Heart left ventricle (tissue), 13 donors: Measurements from ENCODE around the gene RHD.
"Not testable (repeated sequence)": the region's sequence is repeated elsewhere in the genome, so short reads cannot be mapped to it uniquely, and the experiment has no call there.

Experiments
- CTCF ChIP-seq, 12 donors: fragments of 200-600 bp; sonication (generic) in 4 of 12; IDR thresholded peaks; one replicate each; pipeline versions ENCODE4 v1.5.0 to v1.8.0; 2018 to 2022; ENCODE audit warnings: antibody characterized with exemption in 12 of 12, mild to moderate bottlenecking in 5 of 12
- POLR2A ChIP-seq, 2 donors: fragments of 450-650 bp; IDR thresholded peaks; one replicate each; pipeline ENCODE4 v1.6.1; 2017; ENCODE audit warnings: antibody characterized with exemption in 2 of 2, mild to moderate bottlenecking in 2 of 2, moderate library complexity in 2 of 2
- donor health status: ischemic (EF 13 %, LVEDD 7.1; RV severe dilation, severe dysfunction).
- donor health status: DM: no; HTN: yes; CAD: no.
- donor health status: DM: no; HTN: no; CAD: no.
- donor health status: ischemic (EF 25% LVEDD 6.9; RV normal size, moderate dysfunction).
- donor health status: ischemic (EF 25% LVEDD 5.7; RV mildly dilated, moderate dysfunction).
- donor health status: ischemic (EF 35%, LVEDD 5.7; RV mildly dilated, moderate dysfunction).
- donor health status: nonischemic (EF 11% LVEDD 7.7; RV severe dilation, severe dysfunction).
- donor health status: DM: yes; HTN: yes; CAD: no.
- donor health status: PGD.
- donor health status: ischemic (EF 29% LVEDD 5.4; RV normal size, mild dysfunction).
- donor health status: nonischemic (EF 23%, LVEDD 6.1; RV moderate dilation, normal function).

DNA sequence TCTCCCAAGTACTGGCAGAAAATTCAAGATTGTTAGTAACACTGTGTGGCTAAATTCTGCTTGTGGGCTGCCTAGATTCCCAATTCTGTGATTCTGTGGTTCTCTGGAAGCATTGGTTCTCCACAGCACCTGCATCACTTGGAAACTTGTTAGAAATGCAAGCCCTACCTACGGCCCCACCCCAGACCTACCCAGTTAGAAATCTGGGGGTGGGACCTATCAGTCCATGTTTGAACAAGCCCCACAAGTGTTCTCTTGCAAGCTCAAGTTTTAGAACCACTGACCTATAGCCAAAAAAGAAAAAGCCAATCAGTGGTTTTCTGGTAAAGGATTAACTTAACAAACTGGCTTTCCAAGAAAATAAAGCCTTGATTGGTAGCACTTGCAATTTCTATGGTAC is 35.9 kb downstream of the RHD start:
- not testable (repeated sequence) for TF ChIP-seq POLR2A, CTCF (IDR thresholded peaks at IDR 0.05)
